Heart right ventricle (tissue), 16 donors: ENCODE measurements around the gene SRGN. TPM values are rescaled to one million over a fixed set of nuclear protein-coding genes. Genes with fewer than 3 reads are reported as not detected.

Experiments
- ATAC-seq, 8 donors: fragments of 200-7000 bp; cut with Tn5 transposase; one replicate each; pipeline ENCODE4 v1.9.1; 2020; ENCODE audit warnings: mild to moderate bottlenecking in 8 of 8, moderate library complexity in 8 of 8, moderate number of reproducible peaks in 1 of 8
- DNase-seq, 2 donors: peaks; one replicate each; pipeline ENCODE4 v3.0.0-alpha.2; 2020
- H3K27ac ChIP-seq, 10 donors: fragments of 200-600 bp; sonication (generic) in 2 of 10; one replicate each; pipeline versions ENCODE4 v1.5.0 to v1.8.0; 2020 to 2022; ENCODE audit warnings: mild to moderate bottlenecking in 3 of 10
- H3K27me3 ChIP-seq, 7 donors: fragments of 200-600 bp; one replicate each; pipeline ENCODE4 v1.8.0; 2021 to 2022; ENCODE audit warnings: mild to moderate bottlenecking in 2 of 7
- H3K36me3 ChIP-seq, 9 donors: fragments of 200-600 bp; sonication (generic) in 1 of 9; one replicate each; pipeline versions ENCODE4 v1.5.0 to v1.8.0; 2020 to 2022; ENCODE audit warnings: mild to moderate bottlenecking in 2 of 9
- H3K4me1 ChIP-seq, 9 donors: fragments of 200-600 bp; sonication (generic) in 1 of 9; one replicate each; pipeline versions ENCODE4 v1.5.0 to v1.8.0; 2020 to 2022; ENCODE audit warnings: mild to moderate bottlenecking in 4 of 9
- H3K4me3 ChIP-seq, 10 donors: fragments of 200-600 bp; sonication (generic) in 2 of 10; one replicate each; pipeline versions ENCODE4 v1.5.0 to v1.8.0; 2020 to 2022; ENCODE audit warnings: mild to moderate bottlenecking in 7 of 10, moderate library complexity in 2 of 10
- H3K9me3 ChIP-seq, 11 donors: fragments of 200-600 bp in 10 of 11; sonication (generic) in 2 of 11; one replicate each; pipeline versions ENCODE4 v1.5.0 to v1.8.0; 2013 to 2022; ENCODE audit warnings: mild to moderate bottlenecking in 2 of 11, control low read depth in 1 of 11, moderate library complexity in 1 of 11
- CTCF ChIP-seq, 9 donors: fragments of 200-600 bp; sonication (generic) in 2 of 9; IDR thresholded peaks; one replicate each; pipeline versions ENCODE4 v1.5.0 to v1.8.0; 2021 to 2022; ENCODE audit warnings: antibody characterized with exemption in 9 of 9, mild to moderate bottlenecking in 5 of 9, moderate library complexity in 1 of 9
- WGBS, 2 donors: extraction: QIAGEN DNeasy Blood & Tissue Kit; methylation state at CpG; one replicate each; pipeline ENCODE4 v1.1.7; 2013; ENCODE audit warnings: inconsistent platforms in 1 of 2; 5-methylcytosine and 5-hydroxymethylcytosine counted together
- intact Hi-C, 10 donors: fragments of 100-400 bp; cut with DNase I; formaldehyde crosslinking; loops; one replicate each; pipeline versions ENCODE4 v1.11.1 to v1.14.2; 2022
- polyA plus RNA-seq, 2 donors: library from polyadenylated mRNA; stranded (reverse); fragments of 200-250 nt; gene quantifications; one replicate each; pipeline ENCODE4 v1.2.3, GENCODE V29; 2013
- total RNA-seq, 10 donors: library from RNA; stranded (reverse); fragmentation: NEBNext Ultra II Directional in 3 of 10; extraction: Animal tissue kit (Norgen Biotek cat#: 25700) in 3 of 10; gene quantifications; one replicate each; pipeline versions ENCODE4 v1.2.1 to v1.2.4, GENCODE V29; 2021 to 2023
- donor health status: Arrhythmogenic right ventricular cardiomyopathy.
- donor health status: ischemic (EF 13 %, LVEDD 7.1; RV severe dilation, severe dysfunction).
- donor health status: healthy with polysubstance abuse.
- donor health status: DM: no; HTN: yes; CAD: no.
- donor health status: DM: no; HTN: no; CAD: no.
- donor health status: ischemic (EF 25% LVEDD 6.9; RV normal size, moderate dysfunction).
- donor health status: ischemic (EF 25% LVEDD 5.7; RV mildly dilated, moderate dysfunction).
- donor health status: healthy.
- donor health status: DM: yes; HTN: yes; CAD: no.
- donor health status: Ischemic cardiomyopathy.
- donor health status: ischemic (EF 35%, LVEDD 5.7; RV mildly dilated, moderate dysfunction).
- donor health status: nonischemic (EF 11% LVEDD 7.7; RV severe dilation, severe dysfunction).
- donor health status: DM: yes; HTN: yes; CAD: no.
- donor health status: PGD.
- donor health status: ischemic (EF 29% LVEDD 5.4; RV normal size, mild dysfunction).
- donor health status: nonischemic (EF 23%, LVEDD 6.1; RV moderate dilation, normal function).

Gene SRGN
- total and polyA plus RNA-seq, 12 donors = 23.1 to 156 (median 51.8) TPM

GRCh38 chr10:69043931-69044531, 43.9 kb upstream of the SRGN start:
- ATAC-seq (no peak), DNase-seq (no peak)
- Histone ChIP-seq H3K27me3 (no peaks in the 10 kb centered on the region), H3K9me3 (no peaks in the 10 kb centered on the region), H3K4me3 (no peak overlapping the region), H3K4me1 (peaks cover 0 to 56% (median 0%) of the 10 kb centered on the region in 9 donors), H3K36me3 (no peaks in the 10 kb centered on the region), H3K27ac (peak overlapping the region in 2 of 10 donors; percentile 75 to 94)
- intact Hi-C loops = no loop called here
- WGBS, 2 donors = 77 to 82% methylated on average over 10 of the region's 10 CpGs
- no peak for TF ChIP-seq CTCF (IDR thresholded peaks at IDR 0.05)

DNA sequence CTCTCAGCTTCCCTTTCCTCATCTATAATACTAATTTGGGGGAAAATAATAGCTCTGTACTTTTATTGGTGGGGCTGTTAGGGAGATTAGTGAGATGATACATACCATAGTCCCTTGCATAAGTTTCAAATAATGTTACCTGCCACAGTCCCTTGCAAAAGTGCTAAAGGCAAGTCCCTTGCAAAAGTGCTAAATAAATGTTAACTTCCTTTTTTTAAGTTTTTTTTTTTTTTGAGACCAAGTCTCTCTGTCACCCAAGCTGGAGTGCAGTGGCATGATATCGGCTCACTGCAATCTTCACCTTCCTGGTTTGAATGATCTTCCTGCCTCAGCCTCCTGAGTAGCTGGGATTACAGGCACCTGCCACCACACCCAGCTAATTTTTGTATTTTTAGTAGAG, 43.4 kb upstream of the SRGN start:
- Histone ChIP-seq H3K36me3 (no peaks in the 10 kb centered on the region), H3K27me3 (no peaks in the 10 kb centered on the region), H3K4me1 (peaks cover 0 to 61% (median 0%) of the 10 kb centered on the region in 9 donors), H3K27ac (peak overlapping the region in 4 of 10 donors; percentile 5 to 94 (median 60)), H3K9me3 (no peaks in the 10 kb centered on the region), H3K4me3 (peak overlapping the region in 1 of 10 donors; percentile 23)
- TF ChIP-seq CTCF (IDR thresholded peaks at IDR 0.05) = no peak
- intact Hi-C loops = no loop called here
- WGBS, 2 donors = 86 to 96% methylated on average over 1 of the region's 1 CpG
- ATAC-seq (no peak), DNase-seq (no peak)

DNA sequence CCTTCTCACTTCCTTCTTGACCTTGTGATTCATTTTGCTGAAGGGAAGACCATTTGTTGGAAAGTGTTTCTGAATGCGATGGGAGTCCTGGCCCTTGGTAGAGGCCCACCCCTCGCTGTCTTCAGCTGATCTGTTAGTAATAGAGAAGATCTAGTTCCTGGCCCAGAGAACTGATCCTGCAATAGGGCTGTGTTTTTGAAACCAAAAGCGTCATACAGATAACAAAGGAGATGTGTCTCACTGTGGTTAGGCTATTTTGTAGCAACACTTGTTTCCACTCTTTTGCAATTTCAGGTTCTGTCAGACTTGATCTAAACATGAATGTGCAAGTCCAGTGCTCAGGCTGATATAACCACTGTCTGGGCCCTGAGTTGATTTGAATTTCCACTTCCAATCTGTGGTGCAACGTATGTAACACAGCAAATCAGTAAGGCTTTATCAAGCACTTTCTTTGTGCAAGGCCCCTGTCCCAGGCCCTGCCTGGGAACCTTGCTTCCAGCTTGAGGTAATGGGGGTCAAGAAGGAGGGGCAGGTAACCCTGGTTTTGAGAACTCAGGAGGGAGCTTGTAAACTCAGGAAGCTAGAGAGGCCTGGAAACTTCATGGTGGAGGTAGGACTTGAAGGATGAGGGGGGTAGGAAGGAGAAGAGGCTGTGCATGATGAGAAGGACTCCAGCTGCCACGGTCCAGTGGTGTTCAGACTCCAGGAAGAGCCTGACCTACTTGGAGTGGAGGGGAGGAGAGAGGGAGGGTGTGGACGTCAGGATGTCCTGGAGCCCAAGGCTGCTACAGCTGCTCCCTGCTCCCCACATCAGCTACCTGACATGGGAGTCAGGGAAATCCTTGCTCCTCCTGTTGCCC, 42.2 kb upstream of the SRGN start:
- TF ChIP-seq CTCF (IDR thresholded peaks at IDR 0.05) = no peak
- intact Hi-C loops = loop anchor here in 1 of 10 donors (5.0 kb wide), 1 partner anchor 33 kb away; no protein-coding TSS in a partner anchor
- no peaks in the 10 kb centered on the region for H3K36me3 ChIP-seq
- DNase-seq = no peak
- peak overlapping the region in 4 of 10 donors; percentile 15 to 94 (median 46) for H3K27ac ChIP-seq
- H3K4me1 ChIP-seq = peaks cover 0 to 69% (median 0%) of the 10 kb centered on the region in 9 donors
- H3K27me3 ChIP-seq = no peaks in the 10 kb centered on the region
- peak overlapping the region in 1 of 10 donors; percentile 23 for H3K4me3 ChIP-seq
- no peaks in the 10 kb centered on the region for H3K9me3 ChIP-seq
- peak in 3 of 8 donors; percentile 30 to 51 (median 32) for ATAC-seq
- WGBS, 2 donors = 69 to 75% methylated on average over 6 of the region's 6 CpGs

DNA sequence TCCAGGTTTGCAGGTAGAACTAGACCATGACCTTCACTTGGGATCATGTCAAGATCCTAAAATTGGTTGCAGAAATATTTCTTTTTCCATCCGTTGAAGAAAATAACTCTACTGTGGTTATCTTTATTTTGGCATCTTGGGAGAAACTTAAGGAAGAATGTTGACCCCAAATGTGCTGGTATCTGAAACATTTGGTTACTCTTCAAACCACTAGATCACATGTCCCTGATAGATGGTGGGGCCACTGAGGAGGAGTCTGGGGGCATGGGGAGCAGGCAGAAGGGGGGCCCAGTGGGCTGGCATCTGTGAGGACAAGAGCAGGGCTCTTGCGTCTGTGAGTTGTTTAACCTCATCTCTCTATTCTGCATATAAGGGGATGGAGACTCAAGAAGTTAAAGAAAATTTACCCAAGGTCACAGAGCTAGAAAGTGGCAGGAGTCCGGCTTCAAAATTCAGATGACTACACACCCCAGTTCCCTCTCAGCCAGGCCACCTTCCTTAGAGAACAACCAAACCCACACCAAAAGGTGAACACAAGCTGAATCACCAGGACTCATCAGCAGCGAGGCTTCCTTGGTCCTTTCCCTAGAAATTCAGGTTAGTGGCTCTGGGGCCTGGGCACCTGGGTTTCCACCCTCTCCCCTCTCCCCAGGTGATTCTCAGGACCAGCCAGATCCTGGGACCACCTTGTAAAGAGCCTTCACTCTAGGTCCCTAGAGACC, 40.6 kb upstream of the SRGN start:
- no peak for DNase-seq
- Histone ChIP-seq H3K4me3 (no peak overlapping the region), H3K27me3 (no peaks in the 10 kb centered on the region), H3K36me3 (no peaks in the 10 kb centered on the region), H3K4me1 (peaks cover 0 to 84% (median 0%) of the 10 kb centered on the region in 9 donors), H3K27ac (peak overlapping the region in 6 of 10 donors; percentile 25 to 94 (median 44)), H3K9me3 (no peaks in the 10 kb centered on the region)
- no peak for ATAC-seq
- no peak for TF ChIP-seq CTCF (IDR thresholded peaks at IDR 0.05)
- intact Hi-C loops = loop anchor here in 1 of 10 donors (5.0 kb wide), 1 partner anchor 35 kb away; no protein-coding TSS in a partner anchor
- WGBS, 2 donors = 83 to 87% methylated on average over 4 of the region's 4 CpGs
